Vagina (tissue), 2 donors: ENCODE measurements around the gene SOS1.

ENCODE experiments used
- CTCF ChIP-seq, 3 experiments: fragments of 450-650 bp in 2 of 3; fragments of 200-600 bp in 1 of 3; sonication (generic) in 1 of 3; IDR thresholded peaks; one replicate each; pipeline ENCODE4 v1.5.1; 2017 to 2019; ENCODE audit warnings: antibody characterized with exemption in 3 of 3, mild to moderate bottlenecking in 2 of 3, moderate library complexity in 2 of 3
- POLR2A ChIP-seq, 2 donors: fragments of 450-650 bp; IDR thresholded peaks; one replicate each; pipeline ENCODE4 v1.6.1; 2017; ENCODE audit warnings: antibody characterized with exemption in 2 of 2, mild to moderate bottlenecking in 2 of 2, moderate library complexity in 2 of 2
- POLR2AphosphoS5 ChIP-seq, 2 donors: sonication (generic); formaldehyde crosslinking; IDR thresholded peaks; one replicate each; pipeline ENCODE4 v1.9.0; 2017; ENCODE audit warnings: antibody characterized with exemption in 2 of 2, mild to moderate bottlenecking in 2 of 2, low read depth in 1 of 2; ENCODE audit not compliant: insufficient read depth in 1 of 2

- TF ChIP-seq CTCF (IDR thresholded peaks at IDR 0.05) (no peak), POLR2A (IDR thresholded peaks at IDR 0.05) (no peak), POLR2AphosphoS5 (IDR thresholded peaks at IDR 0.05; ENCODE audit: insufficient read depth in 1 of 2, low read depth in 1 of 2) (no peak)
Measured at GRCh38 chr2:38959466-38959865, 161.4 kb downstream of the SOS1 start.
